ENCODE measurements around the gene SETBP1.

SETBP1 gene

DNA sequence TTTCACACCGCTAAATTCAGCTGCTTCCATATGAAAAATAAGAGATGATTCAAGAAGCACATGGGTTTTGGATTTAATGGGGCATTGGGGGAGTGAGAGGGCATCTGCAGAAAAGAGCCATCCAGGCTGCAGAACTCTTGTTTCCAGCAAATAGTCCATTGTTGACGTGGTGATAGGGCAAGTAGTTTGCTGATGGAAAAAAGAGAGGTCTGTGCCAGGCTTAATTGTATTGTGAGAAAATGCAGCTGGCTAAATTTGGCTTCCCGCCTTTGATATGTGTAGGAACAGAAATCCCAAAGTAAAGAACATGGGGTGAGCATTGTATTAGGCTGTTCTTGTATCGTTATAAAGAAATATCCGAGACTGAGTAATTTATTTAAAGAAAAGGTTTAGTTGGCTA, 199.5 kb downstream of the SETBP1 start:
- TF ChIP-seq, protein P1, sequence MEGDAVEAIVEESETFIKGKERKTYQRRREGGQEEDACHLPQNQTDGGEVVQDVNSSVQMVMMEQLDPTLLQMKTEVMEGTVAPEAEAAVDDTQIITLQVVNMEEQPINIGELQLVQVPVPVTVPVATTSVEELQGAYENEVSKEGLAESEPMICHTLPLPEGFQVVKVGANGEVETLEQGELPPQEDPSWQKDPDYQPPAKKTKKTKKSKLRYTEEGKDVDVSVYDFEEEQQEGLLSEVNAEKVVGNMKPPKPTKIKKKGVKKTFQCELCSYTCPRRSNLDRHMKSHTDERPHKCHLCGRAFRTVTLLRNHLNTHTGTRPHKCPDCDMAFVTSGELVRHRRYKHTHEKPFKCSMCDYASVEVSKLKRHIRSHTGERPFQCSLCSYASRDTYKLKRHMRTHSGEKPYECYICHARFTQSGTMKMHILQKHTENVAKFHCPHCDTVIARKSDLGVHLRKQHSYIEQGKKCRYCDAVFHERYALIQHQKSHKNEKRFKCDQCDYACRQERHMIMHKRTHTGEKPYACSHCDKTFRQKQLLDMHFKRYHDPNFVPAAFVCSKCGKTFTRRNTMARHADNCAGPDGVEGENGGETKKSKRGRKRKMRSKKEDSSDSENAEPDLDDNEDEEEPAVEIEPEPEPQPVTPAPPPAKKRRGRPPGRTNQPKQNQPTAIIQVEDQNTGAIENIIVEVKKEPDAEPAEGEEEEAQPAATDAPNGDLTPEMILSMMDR (conservative IDR thresholded peaks at IDR 0.05), result no peak
- H3K27ac ChIP-seq, result no peak overlapping the region

DNA sequence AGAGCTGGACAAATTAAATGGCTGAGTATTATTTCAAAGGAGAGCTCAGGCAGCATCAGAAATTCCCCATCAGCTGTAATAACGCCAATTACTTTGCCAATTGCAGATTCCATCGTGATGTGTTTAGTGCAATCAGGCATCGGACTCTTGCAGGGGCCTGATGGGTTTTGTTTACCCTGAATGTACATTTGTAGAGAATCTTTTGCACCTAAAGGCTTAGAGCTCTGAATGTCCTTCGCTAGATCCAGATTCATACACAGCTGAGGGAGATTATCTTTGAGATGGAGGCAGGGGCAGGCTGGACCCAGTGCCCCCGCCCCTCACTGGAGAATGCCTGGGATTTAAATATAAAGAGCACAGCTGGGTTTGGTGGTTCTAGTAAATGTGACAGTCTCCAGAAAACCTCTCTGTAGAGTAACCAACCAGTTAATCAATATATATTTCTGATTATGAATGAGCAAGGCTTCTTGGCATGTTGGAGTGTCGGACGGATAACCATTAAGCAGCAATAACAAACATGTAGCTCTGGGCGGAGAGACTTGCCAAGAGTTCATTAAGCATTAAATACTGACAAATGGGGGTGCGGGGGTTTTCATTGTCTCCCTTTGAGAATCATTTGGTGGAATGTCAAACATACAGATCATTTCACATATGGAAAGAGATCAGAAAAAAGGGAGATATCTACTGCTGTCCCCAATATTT, 200.9 kb downstream of the SETBP1 start:
- TF ChIP-seq, protein P1 (conservative IDR thresholded peaks at IDR 0.05), result no peak
- no peak overlapping the region for H3K27ac ChIP-seq

DNA sequence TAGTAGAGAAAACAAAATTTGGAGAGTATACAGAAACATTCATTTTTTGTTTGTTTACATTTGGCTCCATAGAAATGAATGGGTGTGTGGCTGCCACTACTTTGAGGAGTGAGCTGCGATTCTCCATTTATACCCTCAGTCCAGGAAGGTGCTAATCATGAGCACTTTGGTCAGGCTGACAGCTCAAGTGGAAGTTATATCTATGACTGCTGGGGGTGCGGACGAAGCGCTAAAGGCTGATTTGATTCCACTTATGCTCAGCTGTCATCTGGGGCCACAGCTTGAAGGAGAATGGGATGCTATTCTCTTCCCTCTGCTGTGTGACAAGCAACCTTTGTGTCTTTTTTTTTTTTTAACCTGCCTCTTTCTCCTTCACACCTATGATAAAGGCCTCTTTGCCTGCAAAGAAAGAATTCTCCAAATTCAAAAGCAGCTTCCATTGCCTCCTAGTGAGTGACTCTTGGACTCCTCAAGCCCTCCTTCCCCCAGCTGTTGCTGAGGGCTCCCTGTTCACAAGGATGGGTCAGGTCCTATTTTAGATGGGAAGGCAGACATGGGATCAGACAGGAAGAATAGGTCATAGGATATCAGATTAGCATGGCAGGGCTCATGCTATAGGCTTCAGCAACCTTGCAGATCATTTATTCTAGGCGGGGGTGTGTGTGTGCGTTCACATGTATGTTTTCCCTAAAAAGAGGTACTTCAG, 201.6 kb downstream of the SETBP1 start:
- TF ChIP-seq, protein P1 (conservative IDR thresholded peaks at IDR 0.05), result no peak
- no peak overlapping the region for H3K27ac ChIP-seq

DNA sequence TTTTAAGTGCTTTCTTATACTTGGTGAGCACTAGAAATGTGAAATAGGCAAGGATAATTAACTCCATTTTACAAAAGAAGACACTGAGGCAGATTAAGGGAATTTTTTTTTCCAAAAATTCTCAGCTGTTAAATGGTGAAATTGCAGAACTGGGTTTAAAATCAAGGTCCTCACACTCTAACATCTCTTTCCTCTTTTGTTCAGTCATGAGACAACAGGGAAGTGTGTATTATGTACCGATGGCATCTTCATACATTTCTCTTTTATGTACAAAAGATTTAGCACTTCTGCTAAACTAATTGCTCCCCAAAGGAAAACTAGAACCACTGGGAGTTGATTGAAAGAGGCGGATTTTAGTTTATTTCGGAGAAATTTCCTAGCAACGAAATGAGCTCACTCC, 203.0 kb downstream of the SETBP1 start:
- TF ChIP-seq, protein P1 (conservative IDR thresholded peaks at IDR 0.05), result no peak
- no peak overlapping the region for H3K27ac ChIP-seq

DNA sequence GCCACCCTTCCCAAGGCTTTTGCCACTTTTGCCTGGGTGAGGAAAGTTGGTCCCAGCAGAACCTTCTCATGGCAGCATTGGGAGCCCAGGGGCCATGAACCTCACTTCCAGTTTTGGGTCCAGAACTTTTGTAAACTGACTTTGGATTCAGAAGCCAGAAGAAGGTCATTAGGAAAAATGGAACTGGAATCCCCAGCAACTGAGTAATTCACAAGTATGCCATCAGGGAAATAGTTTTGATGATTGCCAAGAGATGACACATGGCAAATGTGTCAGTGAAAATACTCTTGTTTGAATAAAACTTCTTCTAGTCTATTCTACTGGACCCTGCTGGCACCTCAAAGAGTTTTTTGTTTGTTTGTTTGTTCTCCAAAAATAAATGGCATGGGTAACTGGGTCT, 203.7 kb downstream of the SETBP1 start:
- no peak overlapping the region for H3K27ac ChIP-seq
- TF ChIP-seq, protein P1 (conservative IDR thresholded peaks at IDR 0.05), result no peak

DNA sequence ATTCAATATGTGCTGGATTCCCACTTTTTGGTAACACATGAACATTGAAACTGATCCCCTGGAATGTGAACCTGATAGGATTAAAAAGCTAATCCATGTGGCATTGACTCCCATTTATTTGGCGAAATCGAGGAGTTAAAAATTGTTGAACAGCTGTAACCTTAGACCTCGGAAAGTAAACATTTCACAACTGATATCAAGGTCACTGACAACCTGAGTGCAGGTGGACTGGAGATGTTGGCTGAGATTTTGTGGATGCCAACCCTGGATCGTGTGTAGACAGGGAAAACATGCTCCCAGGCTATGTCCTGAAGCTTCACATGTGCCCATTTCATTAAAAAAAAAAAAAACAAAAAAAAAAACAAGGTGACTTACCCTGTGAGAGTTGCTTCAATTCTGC, 204.8 kb downstream of the SETBP1 start:
- no peak overlapping the region for H3K27ac ChIP-seq
- TF ChIP-seq, protein P1 (conservative IDR thresholded peaks at IDR 0.05), result no peak

DNA sequence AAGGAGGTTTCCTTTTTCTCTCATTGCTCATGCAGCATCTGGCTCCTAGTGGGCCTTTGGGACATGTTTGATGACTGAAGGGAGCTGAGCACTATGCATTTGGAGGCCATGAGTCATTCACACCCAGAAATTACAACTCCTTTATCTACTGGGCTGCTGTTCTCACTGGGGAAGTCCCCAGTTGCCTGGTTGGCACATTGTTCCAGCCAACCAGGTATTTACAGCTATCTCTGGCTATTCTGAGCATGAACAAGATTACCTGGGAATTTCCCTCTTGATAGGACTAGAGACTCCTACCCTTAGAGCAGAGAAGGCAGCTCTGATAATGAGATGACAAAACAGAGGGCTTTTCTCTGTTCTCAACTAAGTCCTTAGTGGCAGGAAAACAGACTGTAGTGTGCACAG, 206.5 kb downstream of the SETBP1 start:
- H3K27ac ChIP-seq, result no peak overlapping the region
- TF ChIP-seq, protein P1 (conservative IDR thresholded peaks at IDR 0.05), result no peak
